ENCODE data around the gene RTL1.

The RTL1 gene

DNA sequence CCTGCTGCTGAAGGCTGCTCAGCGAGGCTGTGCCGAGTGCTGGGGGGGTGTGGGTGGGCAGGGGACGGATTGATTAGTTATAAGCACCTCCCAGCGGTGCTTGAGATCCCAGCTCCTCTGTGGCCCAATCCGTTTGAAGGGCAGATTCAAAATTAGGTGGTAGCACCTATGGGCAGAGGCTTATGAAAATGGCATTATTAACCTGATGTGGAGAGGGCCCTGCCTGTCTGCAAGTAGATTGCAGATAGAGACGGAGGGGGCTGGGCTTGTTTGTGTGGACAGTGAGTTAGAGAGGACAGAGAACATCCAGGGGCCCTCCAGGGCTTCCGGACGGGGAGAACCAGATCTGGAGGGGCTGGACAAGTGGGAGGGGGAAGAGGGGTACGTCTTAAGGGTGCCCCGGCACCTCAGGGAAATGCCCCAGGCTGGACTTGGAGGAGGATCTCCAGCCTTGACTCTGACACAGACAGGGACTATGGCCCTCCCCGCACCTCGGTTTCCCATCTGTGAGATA, at the start of gene RTL1:
Gene RTL1, minus strand, starts transcription at position 51 of the 514 bp plus-strand sequence. CDS start 18,934 bp downstream, outside the sequence.
- no peak within 1 kb of the TSS for H3K4me3 ChIP-seq (ENCODE audit: low read depth, low read length)
- TF ChIP-seq CTCF (IDR thresholded peaks at IDR 0.05; ENCODE audit: borderline replicate concordance, insufficient read depth, low read depth, low read length), result no peak

- H3K4me3 ChIP-seq (ENCODE audit: low read depth, low read length), result no peak overlapping the region
- TF ChIP-seq CTCF (IDR thresholded peaks at IDR 0.05; ENCODE audit: borderline replicate concordance, insufficient read depth, low read depth, low read length), result no peak
These were observed 46.5 kb upstream of the RTL1 start for GRCh38 chr14:100950024-100950423.

- TF ChIP-seq CTCF (IDR thresholded peaks at IDR 0.05; ENCODE audit: borderline replicate concordance, insufficient read depth, low read depth, low read length), result no peak
- no peak overlapping the region for H3K4me3 ChIP-seq (ENCODE audit: low read depth, low read length)
These were observed 40.5 kb upstream of the RTL1 start for GRCh38 chr14:100944052-100944451.

DNA sequence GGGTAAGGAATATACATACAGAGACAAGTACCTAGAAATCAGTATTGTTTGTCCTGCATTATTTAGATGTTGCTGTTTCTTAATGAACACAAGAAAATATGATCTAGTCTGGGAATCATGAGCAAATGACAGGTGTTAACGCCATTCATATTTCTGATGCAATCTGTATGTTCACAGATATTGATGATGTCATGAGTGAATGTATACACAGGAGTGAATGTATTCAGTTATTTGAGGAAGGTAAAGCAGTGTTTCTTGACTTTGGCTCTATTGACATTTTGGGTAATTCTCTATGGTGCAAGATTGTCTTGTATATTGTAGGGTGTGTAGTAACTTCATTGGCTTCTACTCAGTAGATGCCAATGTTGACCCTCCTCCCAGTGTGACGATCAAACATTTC, 26.7 kb upstream of the RTL1 start:
- no peak overlapping the region for H3K4me3 ChIP-seq (ENCODE audit: low read depth, low read length)

GRCh38 chr14:100915560-100915959, 12.0 kb upstream of the RTL1 start:
- no peak overlapping the region for H3K4me3 ChIP-seq (ENCODE audit: low read depth, low read length)
- TF ChIP-seq CTCF (IDR thresholded peaks at IDR 0.05; ENCODE audit: borderline replicate concordance, insufficient read depth, low read depth, low read length), result no peak

More for the DNA sequence above, 26.7 kb upstream of the RTL1 start:
- TF ChIP-seq CTCF (IDR thresholded peaks at IDR 0.05; ENCODE audit: borderline replicate concordance, insufficient read depth, low read depth, low read length), result no peak

- H3K4me3 ChIP-seq (ENCODE audit: low read depth, low read length), result no peak overlapping the region
- no peak for TF ChIP-seq CTCF (IDR thresholded peaks at IDR 0.05; ENCODE audit: borderline replicate concordance, insufficient read depth, low read depth, low read length)
These were observed 11.1 kb upstream of the RTL1 start for GRCh38 chr14:100914597-100915021.

DNA sequence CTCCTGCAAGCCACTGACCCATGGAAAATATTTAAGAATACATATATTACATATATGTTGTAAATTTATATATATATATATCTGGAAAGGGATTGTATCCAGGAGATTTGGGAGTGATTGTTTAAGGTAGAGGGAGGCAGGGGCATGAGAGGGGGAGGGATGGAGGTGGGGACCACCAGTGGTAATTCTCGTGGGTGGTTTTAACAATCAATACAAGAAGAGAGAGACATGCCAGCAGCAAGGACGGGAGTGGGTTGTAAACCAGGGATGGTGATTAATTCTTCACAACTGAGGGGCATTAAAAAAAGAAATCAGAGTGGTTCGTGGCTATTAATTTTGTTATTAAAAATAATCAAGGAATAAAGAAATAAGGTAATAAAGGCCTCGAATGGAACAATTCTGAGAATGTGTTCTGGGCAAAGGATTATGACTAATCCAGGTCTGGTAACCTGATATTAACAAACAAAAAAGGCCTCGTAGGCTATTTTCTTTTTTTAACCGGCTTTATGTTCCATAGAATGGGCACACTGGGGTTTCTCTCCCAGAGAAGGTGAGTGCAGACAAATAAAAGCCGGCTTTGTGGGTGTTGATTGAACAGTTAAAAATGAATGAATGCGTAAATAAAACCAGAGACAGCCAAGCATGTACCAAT, 8.3 kb upstream of the RTL1 start:
- TF ChIP-seq CTCF (IDR thresholded peaks at IDR 0.05; ENCODE audit: borderline replicate concordance, insufficient read depth, low read depth, low read length), result no peak
- H3K4me3 ChIP-seq (ENCODE audit: low read depth, low read length), result no peak overlapping the region

All from GM12875 (cell line).